Measurements from ENCODE around the gene FOSB.

GRCh38 chr19:45476304-45476703 lies 8.5 kb downstream of the FOSB start:
- TF ChIP-seq NFIC (IDR thresholded peaks at IDR 0.05) (no peak), TAF1 (IDR thresholded peaks at IDR 0.05; ENCODE audit: low read depth) (no peak), CREB1 (IDR thresholded peaks at IDR 0.05; ENCODE audit: low read depth) (no peak)
